ENCODE results near the gene RAD51B.

Gene RAD51B

DNA sequence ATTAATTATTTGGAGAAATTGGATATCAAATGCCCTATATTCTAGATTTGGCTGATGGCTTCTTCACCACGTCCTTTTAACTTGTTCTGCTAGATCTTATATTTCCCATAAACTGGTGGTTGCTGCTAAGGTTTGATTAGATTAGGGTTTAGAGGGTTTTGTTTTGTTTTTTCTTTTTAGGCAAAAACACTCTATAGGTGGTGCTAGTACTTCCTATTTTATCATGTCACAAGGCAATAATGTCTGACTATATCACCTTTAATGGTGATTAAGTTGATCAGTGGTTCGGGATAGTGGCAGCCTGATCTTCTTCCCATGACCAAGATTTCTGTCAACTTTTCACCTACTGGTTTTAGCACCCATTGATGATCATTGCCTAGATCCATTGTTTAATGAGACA lies 455.1 kb downstream of the RAD51B start:
- TF ChIP-seq FOXP2 (optimal IDR thresholded peaks at IDR 0.05; ENCODE audit: control extremely low read depth, extremely low read length, insufficient read depth): no peak
- TF ChIP-seq EZH2 (IDR thresholded peaks at IDR 0.05): no peak
- TF ChIP-seq POLR2AphosphoS5 (IDR thresholded peaks at IDR 0.05; ENCODE audit: borderline replicate concordance, low read depth, low read length): no peak
- no peak overlapping the region for H3K4me3 ChIP-seq
- no peak overlapping the region for H3K9ac ChIP-seq (ENCODE audit: insufficient read length)
- H3K36me3 ChIP-seq (ENCODE audit: insufficient read depth, low read length): no peaks in the 10 kb centered on the region
- H3K9me3 ChIP-seq (ENCODE audit: low read depth, low read length): no peaks in the 10 kb centered on the region
- DNase-seq (ENCODE audit: low read depth, low spot score): no peak
- H3K27ac ChIP-seq: no peak overlapping the region

DNA sequence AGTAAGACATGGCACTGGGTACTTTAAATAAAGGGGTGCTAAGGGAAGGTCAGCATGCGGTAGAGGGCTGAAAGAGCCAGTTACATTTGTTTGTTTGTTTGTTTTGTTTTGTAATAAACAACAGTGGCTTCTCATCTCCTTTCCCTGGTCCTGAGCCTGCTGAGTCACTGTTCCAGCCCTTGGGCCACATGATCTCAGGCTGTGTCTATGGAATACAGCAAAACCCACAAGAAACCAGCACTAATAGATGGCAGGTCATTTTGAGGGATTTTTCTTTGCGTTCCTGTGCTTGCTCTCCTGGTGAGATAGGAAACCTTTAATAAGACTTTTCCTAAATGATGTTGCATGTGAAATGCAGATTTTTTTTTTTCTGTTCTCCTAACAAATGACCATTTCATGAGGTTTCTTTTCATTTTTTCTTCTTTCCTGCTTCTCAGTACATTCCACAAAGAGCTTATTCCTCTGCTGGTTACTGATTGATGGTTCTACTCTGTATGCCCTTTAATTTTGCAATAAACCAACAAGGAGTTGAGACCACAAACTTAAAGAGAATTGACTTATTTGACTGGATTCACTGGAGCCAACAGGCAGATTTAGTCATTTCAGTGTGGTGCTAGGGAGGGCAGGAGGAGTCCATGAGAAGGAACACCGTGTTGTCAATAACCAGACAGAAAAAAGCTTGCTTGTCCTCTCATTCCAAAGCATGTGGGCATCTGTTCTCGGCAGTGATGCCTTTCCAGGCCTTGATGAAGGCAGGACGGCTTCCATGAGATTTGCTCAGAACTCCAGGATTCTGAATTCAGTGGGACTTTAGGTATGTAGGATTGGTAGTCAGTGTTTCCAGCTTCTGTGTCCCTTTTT lies 459.2 kb downstream of the RAD51B start:
- H3K36me3 ChIP-seq (ENCODE audit: insufficient read depth, low read length): no peaks in the 10 kb centered on the region
- no peak overlapping the region for H3K27ac ChIP-seq
- no peak for DNase-seq (ENCODE audit: low read depth, low spot score)
- no peaks in the 10 kb centered on the region for H3K9me3 ChIP-seq (ENCODE audit: low read depth, low read length)
- H3K9ac ChIP-seq (ENCODE audit: insufficient read length): no peak overlapping the region
- TF ChIP-seq FOXP2 (optimal IDR thresholded peaks at IDR 0.05; ENCODE audit: control extremely low read depth, extremely low read length, insufficient read depth) (no peak), EZH2 (IDR thresholded peaks at IDR 0.05) (no peak), POLR2AphosphoS5 (IDR thresholded peaks at IDR 0.05; ENCODE audit: borderline replicate concordance, low read depth, low read length) (no peak)
- no peak overlapping the region for H3K4me3 ChIP-seq

DNA sequence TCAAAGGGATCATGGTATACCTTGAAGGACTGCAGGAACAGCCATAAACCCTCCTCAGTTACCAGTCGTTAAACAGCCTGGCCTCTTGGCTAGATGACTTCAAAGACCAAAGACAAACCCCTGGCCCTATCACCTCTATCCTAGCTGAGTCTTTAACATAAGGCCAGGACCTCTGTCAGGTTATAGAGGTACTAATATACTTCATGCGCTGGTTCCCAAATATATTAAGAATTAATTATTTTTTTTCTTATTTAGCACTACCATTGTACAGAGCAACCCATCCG lies 459.8 kb downstream of the RAD51B start:
- Histone ChIP-seq H3K27ac (no peak overlapping the region), H3K4me3 (no peak overlapping the region), H3K9me3 (ENCODE audit: low read depth, low read length) (no peaks in the 10 kb centered on the region), H3K9ac (ENCODE audit: insufficient read length) (no peak overlapping the region), H3K36me3 (ENCODE audit: insufficient read depth, low read length) (no peaks in the 10 kb centered on the region)
- no peak for DNase-seq (ENCODE audit: low read depth, low spot score)
- TF ChIP-seq EZH2 (IDR thresholded peaks at IDR 0.05): no peak
- TF ChIP-seq POLR2AphosphoS5 (IDR thresholded peaks at IDR 0.05; ENCODE audit: borderline replicate concordance, low read depth, low read length): no peak
- no peak for TF ChIP-seq FOXP2 (optimal IDR thresholded peaks at IDR 0.05; ENCODE audit: control extremely low read depth, extremely low read length, insufficient read depth)

DNA sequence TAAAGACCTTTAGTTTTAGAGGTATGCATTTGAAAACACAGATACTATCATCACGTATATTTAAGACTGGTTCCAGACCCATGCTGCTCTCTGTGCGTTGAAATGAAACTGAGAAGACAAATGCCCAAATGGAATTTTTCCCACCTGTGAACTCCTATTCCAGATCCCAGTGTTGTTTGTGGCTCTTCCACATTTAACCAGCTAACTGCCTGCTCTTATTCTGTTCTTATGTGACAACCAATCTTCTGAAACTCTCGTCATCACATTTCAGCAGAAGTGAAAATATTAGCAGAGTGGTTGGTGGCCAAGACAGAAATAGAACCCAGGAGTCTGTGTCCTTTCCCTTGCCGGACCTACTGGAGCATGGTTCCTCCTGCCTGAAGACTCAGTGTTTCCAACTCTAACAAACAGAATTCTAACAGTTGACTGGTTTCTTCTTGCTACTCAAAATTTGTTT lies 460.2 kb downstream of the RAD51B start:
- no peak overlapping the region for H3K27ac ChIP-seq
- no peaks in the 10 kb centered on the region for H3K9me3 ChIP-seq (ENCODE audit: low read depth, low read length)
- no peak for TF ChIP-seq EZH2 (IDR thresholded peaks at IDR 0.05)
- no peak for TF ChIP-seq FOXP2 (optimal IDR thresholded peaks at IDR 0.05; ENCODE audit: control extremely low read depth, extremely low read length, insufficient read depth)
- TF ChIP-seq POLR2AphosphoS5 (IDR thresholded peaks at IDR 0.05; ENCODE audit: borderline replicate concordance, low read depth, low read length): no peak
- DNase-seq (ENCODE audit: low read depth, low spot score): no peak
- no peak overlapping the region for H3K4me3 ChIP-seq
- H3K9ac ChIP-seq (ENCODE audit: insufficient read length): no peak overlapping the region
- H3K36me3 ChIP-seq (ENCODE audit: insufficient read depth, low read length): no peaks in the 10 kb centered on the region

DNA sequence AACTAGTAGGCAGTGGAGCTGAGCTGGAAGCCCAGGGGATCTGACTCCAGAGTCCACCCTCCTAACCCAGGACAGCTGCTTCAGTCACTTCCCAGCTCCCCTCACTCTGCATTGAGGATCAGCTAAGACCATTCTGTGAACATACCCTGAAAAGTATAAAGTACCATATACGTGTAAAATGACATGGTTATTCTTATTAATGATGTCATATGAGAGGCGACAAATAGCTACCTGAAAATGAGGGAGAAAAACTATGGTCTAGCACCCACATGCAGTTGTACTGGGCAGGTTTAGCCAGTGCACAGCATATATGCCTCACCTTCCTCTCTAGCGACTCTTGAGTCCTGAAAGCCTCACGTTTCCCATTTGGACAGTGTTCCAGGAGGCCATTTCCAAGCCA lies 461.9 kb downstream of the RAD51B start:
- DNase-seq (ENCODE audit: low read depth, low spot score): no peak
- Histone ChIP-seq H3K9ac (ENCODE audit: insufficient read length) (no peak overlapping the region), H3K36me3 (ENCODE audit: insufficient read depth, low read length) (no peaks in the 10 kb centered on the region), H3K27ac (no peak overlapping the region), H3K9me3 (ENCODE audit: low read depth, low read length) (no peaks in the 10 kb centered on the region), H3K4me3 (no peak overlapping the region)
- no peak for TF ChIP-seq POLR2AphosphoS5 (IDR thresholded peaks at IDR 0.05; ENCODE audit: borderline replicate concordance, low read depth, low read length)
- no peak for TF ChIP-seq FOXP2 (optimal IDR thresholded peaks at IDR 0.05; ENCODE audit: control extremely low read depth, extremely low read length, insufficient read depth)
- no peak for TF ChIP-seq EZH2 (IDR thresholded peaks at IDR 0.05)

DNA sequence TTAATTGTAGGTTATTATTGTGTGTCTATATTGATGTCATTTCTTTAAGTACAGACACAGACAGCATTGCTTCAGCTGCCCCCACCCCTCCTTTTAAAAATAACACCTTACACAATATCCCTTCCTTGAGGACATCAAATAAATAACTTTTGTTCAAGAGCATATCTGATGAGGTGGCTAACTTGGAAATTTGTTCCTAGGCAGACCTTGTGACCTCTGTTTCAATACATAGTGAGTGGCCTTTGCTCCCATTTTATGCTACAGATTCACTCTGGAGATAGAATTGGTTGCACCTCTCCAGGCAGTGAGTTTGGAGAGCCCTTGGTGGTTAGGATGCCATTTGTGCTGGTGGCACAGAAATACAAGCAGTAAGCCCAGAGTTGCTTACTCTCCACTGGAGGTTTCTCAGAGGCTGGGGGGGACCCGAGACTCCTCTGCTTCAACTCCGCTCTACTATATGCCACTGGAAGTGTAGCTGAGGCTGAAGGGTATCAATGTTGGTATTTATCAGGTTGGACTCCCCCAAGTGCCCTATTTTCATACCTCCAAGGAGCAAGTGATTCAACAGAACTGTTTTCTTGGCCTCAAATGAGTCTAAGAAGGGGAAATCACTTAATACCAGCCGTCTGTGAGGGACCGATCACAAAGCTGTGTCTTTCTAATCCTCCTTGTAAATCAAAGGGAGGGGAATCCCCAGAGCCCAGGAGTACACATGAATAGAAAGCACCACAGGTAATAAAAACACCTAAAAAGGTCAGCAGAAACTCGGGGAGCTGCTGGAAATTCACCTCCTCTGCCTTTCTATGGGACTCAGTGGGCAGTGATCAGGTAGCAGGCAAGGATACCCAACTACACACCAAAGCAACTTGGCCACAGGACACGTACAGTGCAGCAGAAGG lies 463.1 kb downstream of the RAD51B start:
- no peaks in the 10 kb centered on the region for H3K9me3 ChIP-seq (ENCODE audit: low read depth, low read length)
- H3K9ac ChIP-seq (ENCODE audit: insufficient read length): no peak overlapping the region
- H3K4me3 ChIP-seq: no peak overlapping the region
- H3K36me3 ChIP-seq (ENCODE audit: insufficient read depth, low read length): no peaks in the 10 kb centered on the region
- no peak overlapping the region for H3K27ac ChIP-seq
- DNase-seq (ENCODE audit: low read depth, low spot score): no peak
- TF ChIP-seq POLR2AphosphoS5 (IDR thresholded peaks at IDR 0.05; ENCODE audit: borderline replicate concordance, low read depth, low read length): no peak
- no peak for TF ChIP-seq FOXP2 (optimal IDR thresholded peaks at IDR 0.05; ENCODE audit: control extremely low read depth, extremely low read length, insufficient read depth)
- no peak for TF ChIP-seq EZH2 (IDR thresholded peaks at IDR 0.05)

DNA sequence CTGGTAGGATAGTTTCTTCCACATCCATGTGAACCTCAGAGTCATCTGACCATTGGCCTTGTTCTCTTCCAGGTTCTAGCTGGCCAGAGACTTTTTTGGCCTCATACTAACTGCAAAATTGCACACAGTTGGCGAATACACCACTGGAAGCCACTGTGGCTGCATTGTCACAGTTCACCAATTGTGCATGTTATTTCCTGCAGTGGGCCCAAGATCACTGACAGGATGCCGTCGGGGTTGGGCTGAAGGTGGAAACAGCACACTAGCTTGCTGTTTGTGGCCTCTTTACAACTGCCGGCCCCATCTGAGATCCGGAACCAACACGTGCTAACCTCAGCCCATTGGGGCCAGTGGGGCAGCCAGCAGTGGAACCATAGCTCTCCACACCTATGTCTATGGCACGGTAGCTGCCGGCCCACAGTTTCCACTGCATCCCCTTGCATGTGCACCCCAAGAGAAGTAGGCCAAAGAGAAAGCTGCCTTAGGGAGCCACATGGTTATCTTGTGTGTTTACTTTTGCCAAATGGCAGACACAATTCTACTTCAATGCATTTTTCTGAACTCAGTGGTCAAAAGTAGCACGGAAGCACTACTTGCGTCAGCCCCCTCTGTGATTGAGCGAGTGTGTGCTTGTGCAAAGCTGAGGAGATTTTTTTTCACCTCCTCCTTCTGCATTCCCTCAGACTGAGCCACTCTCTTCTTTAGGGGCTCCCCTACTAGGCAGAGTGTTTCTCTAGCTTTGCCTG lies 464.0 kb downstream of the RAD51B start:
- Histone ChIP-seq H3K4me3 (no peak overlapping the region), H3K27ac (no peak overlapping the region), H3K9me3 (ENCODE audit: low read depth, low read length) (no peaks in the 10 kb centered on the region), H3K36me3 (ENCODE audit: insufficient read depth, low read length) (no peaks in the 10 kb centered on the region), H3K9ac (ENCODE audit: insufficient read length) (no peak overlapping the region)
- DNase-seq (ENCODE audit: low read depth, low spot score): no peak
- no peak for TF ChIP-seq POLR2AphosphoS5 (IDR thresholded peaks at IDR 0.05; ENCODE audit: borderline replicate concordance, low read depth, low read length)
- TF ChIP-seq EZH2 (IDR thresholded peaks at IDR 0.05): no peak
- TF ChIP-seq FOXP2 (optimal IDR thresholded peaks at IDR 0.05; ENCODE audit: control extremely low read depth, extremely low read length, insufficient read depth): no peak

DNA sequence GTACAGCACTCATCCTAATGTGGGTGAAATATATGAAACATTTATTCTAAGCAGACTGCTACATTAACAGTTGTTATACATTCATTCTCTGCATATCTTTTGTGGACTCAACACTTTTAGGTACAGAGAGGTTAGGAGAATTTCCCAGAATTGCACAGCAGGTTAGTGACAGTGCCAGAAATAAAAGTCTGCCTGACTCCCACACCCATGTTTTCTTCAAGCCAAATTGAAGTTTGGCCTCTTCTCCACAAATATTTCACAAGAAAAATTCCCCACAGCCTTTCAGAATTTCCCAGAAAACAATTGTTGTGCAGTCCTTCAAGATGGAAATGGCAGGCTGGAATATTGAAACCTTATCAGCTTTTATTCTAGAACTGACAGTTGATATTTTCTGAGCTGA lies 464.8 kb downstream of the RAD51B start:
- Histone ChIP-seq H3K36me3 (ENCODE audit: insufficient read depth, low read length) (no peaks in the 10 kb centered on the region), H3K9ac (ENCODE audit: insufficient read length) (no peak overlapping the region), H3K27ac (no peak overlapping the region), H3K9me3 (ENCODE audit: low read depth, low read length) (no peaks in the 10 kb centered on the region), H3K4me3 (no peak overlapping the region)
- TF ChIP-seq EZH2 (IDR thresholded peaks at IDR 0.05) (no peak), POLR2AphosphoS5 (IDR thresholded peaks at IDR 0.05; ENCODE audit: borderline replicate concordance, low read depth, low read length) (no peak), FOXP2 (optimal IDR thresholded peaks at IDR 0.05; ENCODE audit: control extremely low read depth, extremely low read length, insufficient read depth) (no peak)
- no peak for DNase-seq (ENCODE audit: low read depth, low spot score)
